GM06990 (cell line): Measurements from ENCODE around the gene ZNF534.

Experiments used
- DNase-seq: peaks from one replicate; pipeline ENCODE4 v3.0.0-alpha.2; 2011; ENCODE audit not compliant: insufficient read length; ENCODE audit errors: extremely low read depth
- H3K27me3 ChIP-seq: replicated peaks from 2 replicates; pipeline ENCODE4 v1.6.0; 2011; ENCODE audit warnings: low read length; ENCODE audit not compliant: control insufficient read depth, insufficient read depth
- H3K36me3 ChIP-seq: 2 replicates; pipeline ENCODE4 v1.5.1; 2011; ENCODE audit warnings: low read length; ENCODE audit not compliant: control insufficient read depth, insufficient read depth
- H3K4me3 ChIP-seq: replicated peaks from 2 replicates; pipeline ENCODE4 v1.5.1; 2011; ENCODE audit warnings: low read depth, mild to moderate bottlenecking, control low read depth, low read length
- TF ChIP-seq, protein P1 (sequence below): IDR thresholded peaks from 2 replicates; pipeline ENCODE4 v1.5.1; 2011; ENCODE audit warnings: low read length, control low read depth, mild to moderate bottlenecking, inconsistent platforms; ENCODE audit not compliant: insufficient read depth, poor library complexity, severe bottlenecking

Gene ZNF534

GRCh38 chr19:52428937-52429336 is at the start of gene ZNF534:
Gene ZNF534, plus strand, starts transcription at chr19:52429148. Its CDS starts 2,327 bp downstream, at chr19:52431475.
- no peak for DNase-seq
- TF ChIP-seq, protein P1, sequence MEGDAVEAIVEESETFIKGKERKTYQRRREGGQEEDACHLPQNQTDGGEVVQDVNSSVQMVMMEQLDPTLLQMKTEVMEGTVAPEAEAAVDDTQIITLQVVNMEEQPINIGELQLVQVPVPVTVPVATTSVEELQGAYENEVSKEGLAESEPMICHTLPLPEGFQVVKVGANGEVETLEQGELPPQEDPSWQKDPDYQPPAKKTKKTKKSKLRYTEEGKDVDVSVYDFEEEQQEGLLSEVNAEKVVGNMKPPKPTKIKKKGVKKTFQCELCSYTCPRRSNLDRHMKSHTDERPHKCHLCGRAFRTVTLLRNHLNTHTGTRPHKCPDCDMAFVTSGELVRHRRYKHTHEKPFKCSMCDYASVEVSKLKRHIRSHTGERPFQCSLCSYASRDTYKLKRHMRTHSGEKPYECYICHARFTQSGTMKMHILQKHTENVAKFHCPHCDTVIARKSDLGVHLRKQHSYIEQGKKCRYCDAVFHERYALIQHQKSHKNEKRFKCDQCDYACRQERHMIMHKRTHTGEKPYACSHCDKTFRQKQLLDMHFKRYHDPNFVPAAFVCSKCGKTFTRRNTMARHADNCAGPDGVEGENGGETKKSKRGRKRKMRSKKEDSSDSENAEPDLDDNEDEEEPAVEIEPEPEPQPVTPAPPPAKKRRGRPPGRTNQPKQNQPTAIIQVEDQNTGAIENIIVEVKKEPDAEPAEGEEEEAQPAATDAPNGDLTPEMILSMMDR = no peak
- H3K27me3 ChIP-seq = no peaks in the 10 kb centered on the region
- no peaks in the 10 kb centered on the region for H3K36me3 ChIP-seq
- no peak within 1 kb of the TSS for H3K4me3 ChIP-seq

DNA sequence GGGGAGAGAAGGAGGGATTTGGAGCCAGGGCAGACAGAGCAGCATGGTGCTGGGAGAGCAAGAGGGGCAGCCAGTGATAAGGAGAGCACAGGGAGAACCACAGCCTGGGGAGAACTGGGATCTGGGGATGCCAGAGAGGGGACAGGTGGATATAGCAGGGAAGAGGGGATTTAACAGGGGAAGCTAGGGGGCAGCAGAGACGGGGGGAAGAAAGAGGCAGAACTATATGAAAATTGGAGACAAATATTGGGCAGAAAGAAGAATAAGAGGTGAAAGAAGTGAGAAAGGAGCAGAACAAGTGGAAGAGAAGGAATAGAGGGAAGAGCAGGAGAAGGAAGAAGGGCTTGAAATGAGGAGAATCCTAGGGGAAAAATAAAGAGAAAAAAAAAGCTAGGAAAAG is 37.8 kb upstream of the ZNF534 start:
- Histone ChIP-seq H3K4me3 (no peak overlapping the region), H3K36me3 (no peaks in the 10 kb centered on the region), H3K27me3 (no peaks in the 10 kb centered on the region)
- DNase-seq = no peak
- TF ChIP-seq, protein P1 = no peak

DNA sequence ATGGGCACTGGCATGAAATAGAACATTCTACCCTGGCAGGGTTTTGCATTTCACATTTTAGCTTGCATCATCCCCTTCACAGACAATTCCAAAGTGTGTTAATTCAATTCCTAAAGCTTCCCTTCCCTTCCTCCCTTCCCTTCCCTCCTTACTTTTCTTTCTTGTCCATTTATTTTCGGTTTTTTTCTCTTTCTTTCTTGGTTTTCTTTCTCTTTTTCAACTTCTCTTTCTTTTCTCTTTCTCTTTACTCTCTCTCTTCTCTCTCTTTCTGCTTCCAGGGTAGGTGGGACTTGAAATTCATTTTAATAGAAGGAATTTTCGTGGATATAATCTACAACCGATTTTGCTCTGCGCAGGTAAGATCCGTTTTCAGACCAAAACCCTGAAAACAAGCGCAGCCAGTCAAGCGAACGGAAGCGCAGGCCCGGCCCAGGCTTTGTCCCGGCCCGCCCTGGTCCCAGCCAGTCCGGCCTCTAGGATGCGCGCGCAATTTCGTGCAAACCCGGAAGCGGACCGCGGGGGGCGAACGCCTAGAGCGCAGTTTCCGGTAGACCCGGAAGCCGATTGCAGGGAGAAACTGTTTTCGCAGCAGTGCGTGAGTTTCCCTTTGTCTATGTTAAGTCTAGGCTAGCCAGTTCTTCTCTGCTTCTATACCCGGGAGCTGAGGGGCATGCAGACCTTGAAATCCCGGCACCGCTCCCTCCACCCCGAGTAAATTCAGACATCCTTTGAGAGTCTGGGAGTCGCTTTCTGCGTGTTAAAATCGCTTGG is 31.5 kb upstream of the ZNF534 start, which contains the start of gene ZNF528:
Gene ZNF528, plus strand, starts transcription at position 540 of the 771 bp plus-strand sequence. CDS start 4,165 bp downstream, outside the sequence.
- DNase-seq = peak; percentile 74
- TF ChIP-seq, protein P1 = no peak
- peak within 1 kb of the TSS; percentile 69 for H3K4me3 ChIP-seq

DNA sequence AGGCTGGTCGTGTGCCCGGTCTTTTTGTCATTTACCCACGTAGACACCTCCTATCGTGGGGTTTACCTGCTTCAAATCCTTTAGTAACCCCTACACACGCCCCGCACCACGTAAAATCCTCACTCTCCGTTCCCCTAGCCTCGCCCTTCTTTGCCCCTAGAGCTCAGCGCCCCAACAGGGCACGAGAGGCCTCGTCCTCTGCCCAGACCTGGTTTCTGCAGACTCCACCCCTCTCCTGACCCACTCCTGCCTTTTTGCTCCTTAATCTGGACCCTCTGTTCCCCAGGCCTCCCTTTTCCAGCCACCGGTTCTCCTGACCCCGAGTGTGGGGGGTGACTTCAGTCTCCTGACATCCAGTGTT is 30.9 kb upstream of the ZNF534 start:
- Histone ChIP-seq H3K36me3 (no peaks in the 10 kb centered on the region; the same call in 1 of the 2 replicates), H3K4me3 (peak overlapping the region; percentile 69), H3K27me3 (no peaks in the 10 kb centered on the region)
- DNase-seq = no peak
- TF ChIP-seq, protein P1 = no peak

More for the DNA sequence above, 31.5 kb upstream of the ZNF534 start, which contains the start of gene ZNF528:
- Histone ChIP-seq H3K36me3 (no peaks in the 10 kb centered on the region; the same call in 1 of the 2 replicates), H3K27me3 (no peaks in the 10 kb centered on the region)

- Histone ChIP-seq H3K36me3 (no peaks in the 10 kb centered on the region; the same call in 1 of the 2 replicates), H3K27me3 (no peaks in the 10 kb centered on the region), H3K4me3 (no peak overlapping the region)
- TF ChIP-seq, protein P1 = no peak
- no peak for DNase-seq
Observed at GRCh38 chr19:52410276-52410675, 18.7 kb upstream of the ZNF534 start.
